CMK (cell line): ENCODE results near the gene NRXN3.
A peak's percentile ranks its signal among the peaks of the same experiment; 100 is the strongest.
"Not testable (repeated sequence)": the region's sequence is repeated elsewhere in the genome, so short reads cannot be mapped to it uniquely, and the experiment has no call there.

Source experiments
- DNase-seq: peaks from one replicate; pipeline ENCODE4 v3.0.0-alpha.2; 2010; ENCODE audit warnings: low read depth

NRXN3 gene

GRCh38 chr14:78403278-78403815 is 233.2 kb downstream of the NRXN3 start:
- DNase-seq, result no peak

GRCh38 chr14:78405079-78405856 is 235.1 kb downstream of the NRXN3 start:
- no peak for DNase-seq

GRCh38 chr14:78412475-78412874 is 242.3 kb downstream of the NRXN3 start:
- DNase-seq, result no peak

- no peak for DNase-seq
Measured at GRCh38 chr14:78414172-78414571, 244.0 kb downstream of the NRXN3 start.

- DNase-seq, result no peak
Measured at GRCh38 chr14:78417532-78417931, 247.4 kb downstream of the NRXN3 start.

GRCh38 chr14:78424311-78424710 is 254.1 kb downstream of the NRXN3 start:
- no peak for DNase-seq

GRCh38 chr14:78425330-78425729 is 255.2 kb downstream of the NRXN3 start:
- no peak for DNase-seq

GRCh38 chr14:78425782-78426181 is 255.6 kb downstream of the NRXN3 start:
- DNase-seq, result no peak

DNA sequence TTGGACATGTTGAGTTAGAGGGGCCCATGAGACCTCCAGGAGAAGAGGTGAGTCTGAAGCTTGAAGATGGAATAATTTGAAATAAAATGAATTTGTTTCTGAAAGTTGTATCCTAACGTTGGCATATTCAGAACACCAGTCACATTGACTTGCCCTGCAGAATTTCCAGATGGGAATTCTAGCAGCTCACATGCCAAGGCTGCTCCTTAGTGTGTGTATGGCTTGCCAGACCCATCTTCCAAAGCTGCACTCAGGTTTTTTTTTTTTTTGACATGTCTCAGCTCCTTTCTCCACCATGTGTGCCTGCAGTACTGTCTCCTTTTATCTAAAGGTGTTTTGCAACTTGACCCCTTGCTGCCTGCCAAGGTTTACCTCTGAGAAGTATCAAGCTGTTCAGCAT is 261.9 kb downstream of the NRXN3 start:
- no peak for DNase-seq

DNA sequence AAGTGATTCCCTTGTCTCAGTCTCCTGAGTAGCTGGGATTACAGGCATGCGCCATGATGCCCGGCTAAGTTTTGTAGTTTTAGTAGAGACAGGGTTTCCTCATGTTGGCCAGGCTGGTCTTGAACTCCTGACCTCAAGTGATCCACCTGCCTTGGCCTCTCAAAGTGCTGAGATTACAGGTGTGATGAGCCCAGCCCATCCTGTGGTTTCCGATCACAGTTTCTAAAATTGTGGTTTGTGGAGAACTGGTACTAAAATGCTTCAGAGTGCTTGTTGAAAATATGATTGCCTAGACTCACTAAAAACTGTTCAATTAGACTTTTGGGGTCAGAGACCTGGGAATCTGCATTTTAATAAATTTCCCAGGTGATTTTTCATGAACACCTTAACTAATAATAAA is 267.3 kb downstream of the NRXN3 start:
- DNase-seq, result not testable (repeated sequence)

- DNase-seq, result peak; percentile 11
Measured at GRCh38 chr14:78440356-78440894, 270.3 kb downstream of the NRXN3 start.

GRCh38 chr14:78443834-78444233 is 273.7 kb downstream of the NRXN3 start:
- DNase-seq, result no peak

DNA sequence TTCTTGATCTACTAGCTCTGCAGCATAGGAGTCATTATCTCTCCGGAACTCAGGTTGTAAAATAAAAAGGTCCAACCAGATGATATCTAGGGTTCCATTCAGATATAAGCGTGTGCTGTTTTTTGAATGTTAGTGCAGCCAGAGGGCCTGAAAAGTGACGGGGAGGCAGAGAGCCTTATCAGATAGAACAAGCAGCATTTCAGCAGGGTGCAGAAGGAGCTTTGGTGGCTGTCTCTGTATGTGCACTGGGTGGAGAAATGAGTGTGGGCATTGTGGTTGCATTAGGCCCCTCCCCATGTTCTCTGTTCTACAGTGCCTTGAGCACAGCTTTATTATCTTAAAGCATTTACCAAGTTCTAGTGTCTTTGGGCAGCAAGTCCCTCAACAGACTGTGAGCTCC is 275.1 kb downstream of the NRXN3 start:
- no peak for DNase-seq

DNA sequence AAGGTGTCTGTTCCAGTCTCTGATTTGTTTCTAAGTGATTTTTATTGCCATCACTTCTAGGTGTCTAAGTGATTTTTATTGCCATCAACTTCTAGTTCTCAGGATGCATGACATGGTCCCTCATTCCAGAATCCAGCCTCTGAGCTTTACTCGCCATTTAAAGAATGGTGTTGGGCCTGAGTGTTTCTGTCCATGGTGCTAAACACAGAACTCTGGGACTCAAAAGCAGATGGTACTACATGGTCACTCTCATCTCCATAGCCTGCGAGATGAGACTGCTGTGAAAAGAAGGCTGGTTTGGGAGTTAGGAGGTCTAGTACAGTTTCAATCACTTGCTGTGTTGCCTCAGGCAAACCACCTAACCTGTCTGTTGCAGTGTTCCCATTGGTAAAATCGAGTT is 276.6 kb downstream of the NRXN3 start:
- DNase-seq, result no peak

- DNase-seq, result peak; percentile 18
Measured at GRCh38 chr14:78448164-78449094, 278.3 kb downstream of the NRXN3 start.

GRCh38 chr14:78450669-78451318 is 280.6 kb downstream of the NRXN3 start:
- DNase-seq, result no peak

GRCh38 chr14:78451319-78451695 is 281.1 kb downstream of the NRXN3 start:
- DNase-seq, result no peak

DNA sequence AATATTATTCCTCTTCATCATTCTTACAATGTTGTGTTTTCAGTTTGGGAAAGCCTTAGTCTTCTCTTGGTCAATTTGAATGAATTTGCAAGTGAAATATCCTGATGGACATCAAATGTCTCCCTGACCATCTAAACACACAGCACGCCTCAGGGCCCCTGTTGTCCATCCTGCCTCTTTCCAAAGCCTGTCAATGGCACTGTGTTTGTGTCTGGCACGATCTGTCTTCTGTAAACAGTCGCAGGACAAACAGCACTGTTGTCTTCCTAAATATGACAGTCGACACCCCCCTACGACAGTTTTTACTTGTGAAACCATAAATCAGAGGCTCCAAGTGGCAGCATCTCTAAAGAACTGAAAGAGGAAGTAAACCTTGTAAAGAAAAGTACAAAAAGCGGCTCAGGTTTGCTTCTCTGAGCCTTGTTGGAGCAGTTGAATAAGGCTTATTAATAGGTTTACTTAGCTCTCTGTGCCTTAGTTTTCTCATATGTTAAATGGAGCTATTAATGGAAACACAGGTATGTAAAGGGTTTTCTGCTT is 285.8 kb downstream of the NRXN3 start:
- DNase-seq, result no peak

GRCh38 chr14:78469947-78470346 is 299.8 kb downstream of the NRXN3 start:
- no peak for DNase-seq

- DNase-seq, result no peak
Measured at GRCh38 chr14:78479127-78479780, 309.1 kb downstream of the NRXN3 start.

DNA sequence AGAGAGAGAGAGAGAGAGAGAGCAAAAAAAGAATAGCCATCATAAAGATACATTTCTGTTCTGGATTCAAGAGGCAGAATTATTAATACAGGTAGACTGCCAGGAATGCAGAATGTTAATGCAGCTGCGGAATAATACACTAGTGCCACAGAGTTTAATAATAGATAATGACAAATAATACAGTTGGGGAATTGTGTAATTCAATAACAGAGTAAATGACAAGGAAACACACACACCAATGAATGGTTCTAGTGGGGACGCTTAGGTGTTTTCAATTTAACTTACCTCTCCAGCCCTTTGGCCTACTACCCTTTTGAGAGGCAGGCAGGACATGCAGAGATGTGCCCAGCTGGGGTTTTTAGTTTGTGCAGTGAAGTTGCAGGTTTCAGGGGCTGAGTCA is 313.9 kb downstream of the NRXN3 start:
- DNase-seq, result no peak
